HL-60/S4 treated with phorbol 12-myristate 13-acetate at 8.2 ng/mL for 4 days and 3 days (cell line): ENCODE results near the gene CRHR1.

ENCODE experiments used
- in situ Hi-C: fragments of 300-500 bp; cut with MboI; formaldehyde crosslinking; loops from 2 replicates; pipeline ENCODE4 v1.15.0; 2022; ENCODE audit warnings: low sequenced_read_pairs

Gene CRHR1

DNA sequence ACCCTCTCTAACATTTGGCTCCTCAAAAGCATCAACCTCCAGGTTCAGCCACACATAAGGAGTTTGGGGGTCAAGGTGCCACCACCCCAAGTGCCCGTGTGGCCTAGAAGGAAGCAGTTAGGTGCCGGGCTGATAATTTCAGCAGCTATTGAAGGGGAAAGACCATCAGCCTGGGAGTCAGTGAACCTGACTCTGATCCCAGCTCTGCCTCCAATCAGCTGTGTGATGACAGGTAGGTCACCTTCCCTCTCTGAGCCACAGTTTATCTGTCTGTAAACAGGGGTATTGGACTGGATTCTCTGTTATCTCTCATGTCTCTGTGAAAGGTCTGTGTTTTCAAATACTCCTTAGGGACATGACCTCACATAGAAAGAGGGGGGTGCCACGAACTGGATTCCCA is 3.9 kb downstream of the CRHR1 start:
- in situ Hi-C loops, result no loop called here

DNA sequence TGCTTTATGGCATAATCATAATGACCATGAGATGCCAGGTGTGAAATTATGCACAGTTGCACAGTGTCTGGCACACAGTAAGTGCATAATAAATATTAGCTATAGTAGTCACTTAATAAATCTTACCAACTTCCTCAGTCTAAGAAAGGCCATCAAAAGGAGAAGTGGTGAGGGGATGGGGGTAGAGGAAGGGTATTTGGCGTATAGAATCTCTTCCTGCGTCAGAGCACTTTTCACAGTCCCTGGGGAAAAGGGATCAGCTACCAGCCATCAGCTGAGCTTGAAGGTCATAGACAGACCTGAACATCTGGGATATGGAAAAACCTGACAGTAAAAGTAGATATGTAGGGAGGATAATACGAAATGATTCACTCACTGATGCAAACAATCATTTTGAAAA is 5.8 kb downstream of the CRHR1 start:
- in situ Hi-C loops, result no loop called here

GRCh38 chr17:45790296-45790922 is 6.3 kb downstream of the CRHR1 start:
- in situ Hi-C loops, result no loop called here

GRCh38 chr17:45791041-45791582 is 7.0 kb downstream of the CRHR1 start:
- in situ Hi-C loops, result no loop called here

DNA sequence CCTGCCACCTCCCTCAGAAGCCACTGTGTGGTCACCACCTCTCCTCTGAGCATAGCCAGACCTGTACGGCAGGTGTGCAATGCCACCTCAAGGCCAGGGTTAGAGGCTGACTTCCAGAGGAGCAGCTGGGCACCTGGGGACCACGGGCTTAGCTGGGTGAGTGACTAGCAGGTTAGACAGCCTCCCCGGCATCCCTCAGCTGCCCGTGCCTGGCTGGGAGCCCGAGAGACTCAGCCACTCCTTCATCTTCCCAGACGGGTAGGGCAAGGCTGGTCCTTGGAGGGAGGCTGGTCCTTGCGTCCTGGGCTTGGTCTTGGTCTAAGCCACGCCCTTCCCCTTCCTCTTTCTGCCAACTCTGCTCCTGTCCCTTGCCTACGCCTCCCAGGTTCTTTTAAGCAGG is 7.8 kb downstream of the CRHR1 start:
- in situ Hi-C loops, result no loop called here

- in situ Hi-C loops, result no loop called here
These were observed 8.3 kb downstream of the CRHR1 start for GRCh38 chr17:45792437-45792836.

GRCh38 chr17:45792995-45793755 is 9.1 kb downstream of the CRHR1 start:
- in situ Hi-C loops, result no loop called here

DNA sequence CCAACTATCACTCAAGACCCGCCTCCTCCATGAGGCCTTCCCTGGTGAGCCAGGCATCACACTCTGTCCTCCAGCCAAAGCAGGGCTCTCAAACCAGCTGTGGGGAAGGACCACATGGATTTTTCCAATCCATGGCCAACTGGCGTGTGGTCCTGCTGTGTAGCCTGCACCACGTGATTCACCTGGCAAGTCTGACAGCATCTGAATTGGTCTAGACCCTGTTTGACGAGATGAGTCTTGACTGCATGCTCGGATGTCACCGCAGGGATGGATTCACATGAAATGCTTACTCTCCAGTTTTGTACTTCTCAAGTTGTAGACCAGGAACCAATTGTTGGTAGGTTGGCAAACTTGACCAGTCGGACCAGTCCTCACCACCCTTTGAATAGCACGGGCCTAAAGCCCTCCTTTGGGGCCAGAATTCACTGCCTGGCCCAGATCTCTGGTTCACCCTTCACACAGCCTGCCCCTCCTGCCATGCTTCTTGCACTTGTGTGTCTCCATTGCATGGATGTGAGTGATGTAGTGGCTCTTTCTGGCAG is 9.9 kb downstream of the CRHR1 start:
- in situ Hi-C loops, result no loop called here

DNA sequence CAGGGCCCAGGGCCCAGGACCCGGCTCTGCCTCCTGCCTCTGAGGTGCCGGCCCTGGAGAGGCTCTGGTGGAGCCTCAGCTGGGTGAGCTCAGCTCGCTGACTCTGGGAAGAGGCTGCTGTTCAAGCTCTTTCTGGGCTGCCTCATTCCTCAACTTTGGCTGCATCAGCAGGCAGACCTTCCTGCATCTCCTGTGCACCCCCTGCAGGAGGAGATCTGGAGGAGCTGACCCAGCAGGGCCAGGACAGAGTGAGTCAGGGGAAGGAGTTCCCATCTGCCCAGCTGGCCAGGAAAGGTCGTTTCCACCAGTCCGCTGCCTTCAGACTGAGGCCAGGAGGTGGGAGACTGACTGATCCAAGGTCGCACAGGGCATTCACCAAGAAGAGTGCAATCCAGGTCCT is 10.7 kb downstream of the CRHR1 start:
- in situ Hi-C loops, result no loop called here

DNA sequence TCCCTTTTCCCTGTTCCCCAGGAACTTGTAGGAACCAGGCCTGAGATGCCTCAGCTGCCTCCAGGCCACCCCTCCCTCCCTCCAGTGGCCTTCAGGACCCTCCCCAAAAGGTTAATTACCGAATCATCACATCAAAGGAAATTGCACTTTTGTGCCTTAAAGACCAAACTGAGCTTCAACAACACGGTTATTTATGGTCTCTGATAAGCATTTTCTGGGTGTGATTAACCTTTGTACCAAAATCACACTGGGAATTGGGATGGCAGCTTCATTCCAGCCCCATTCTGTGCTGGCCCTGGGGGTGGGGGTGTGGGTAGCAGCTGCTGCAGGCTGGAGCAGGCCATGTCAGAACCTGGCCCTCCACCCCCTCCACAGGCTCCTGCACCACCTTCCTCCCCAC is 16.7 kb downstream of the CRHR1 start:
- in situ Hi-C loops, result no loop called here

- in situ Hi-C loops, result no loop called here
These were observed 17.3 kb downstream of the CRHR1 start for GRCh38 chr17:45801421-45801820.

DNA sequence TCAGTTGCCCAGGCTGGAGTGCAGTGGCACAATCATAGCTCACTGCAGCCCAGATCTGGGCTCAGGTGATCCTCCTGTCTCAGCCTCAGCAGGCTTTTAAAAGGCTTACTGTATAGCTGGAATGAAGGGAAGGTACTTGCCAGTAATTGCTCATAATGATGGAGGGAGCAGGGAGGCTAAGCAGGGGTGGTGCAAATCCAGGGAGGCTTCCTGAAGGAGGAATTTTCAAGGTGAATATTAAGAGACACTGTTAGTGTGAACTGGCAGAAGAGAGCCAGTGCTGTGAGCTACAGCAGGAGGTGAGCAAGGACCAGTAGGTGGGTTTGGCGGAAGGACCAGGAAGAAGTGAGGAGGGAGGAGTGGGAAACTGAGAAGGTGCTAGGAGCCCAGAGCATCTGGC is 24.7 kb downstream of the CRHR1 start:
- in situ Hi-C loops, result no loop called here

DNA sequence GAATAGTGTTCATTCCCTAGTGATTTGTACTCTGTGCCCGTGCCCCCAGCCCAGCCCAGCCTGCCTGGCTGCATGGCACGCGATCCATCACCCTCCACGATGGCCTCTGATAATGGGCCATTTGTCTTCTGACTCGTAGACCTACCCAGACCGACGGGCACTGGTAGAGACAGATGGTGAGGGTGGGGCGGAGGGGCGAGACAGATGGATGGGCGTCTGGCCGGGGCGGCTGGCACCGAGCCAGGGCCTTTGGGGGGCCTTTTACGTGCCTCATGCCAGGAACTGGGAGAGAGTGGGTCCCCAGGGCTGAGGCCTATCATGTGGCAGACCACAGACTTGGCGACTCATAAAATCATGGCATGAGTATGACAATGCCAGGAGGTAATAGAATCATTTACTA is 25.4 kb downstream of the CRHR1 start:
- in situ Hi-C loops, result no loop called here

DNA sequence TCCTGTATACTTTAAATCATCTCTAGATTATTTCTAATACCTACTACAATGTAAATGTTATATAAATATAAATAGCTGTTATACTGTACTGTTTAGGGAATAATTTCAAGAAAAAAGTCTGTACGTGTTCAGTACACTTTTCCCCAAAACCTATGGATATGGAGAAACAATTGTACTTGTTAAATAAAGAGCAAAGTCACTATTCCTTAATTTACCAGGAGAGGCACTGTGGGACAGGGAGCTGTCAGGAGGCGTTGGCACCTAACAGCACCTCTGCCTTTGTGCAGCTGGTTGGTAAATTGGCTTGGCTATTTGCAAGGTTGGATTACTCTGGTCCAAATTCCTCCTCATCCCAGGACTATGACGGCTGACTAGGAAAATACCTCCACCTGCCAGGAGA is 28.0 kb downstream of the CRHR1 start:
- in situ Hi-C loops, result no loop called here

DNA sequence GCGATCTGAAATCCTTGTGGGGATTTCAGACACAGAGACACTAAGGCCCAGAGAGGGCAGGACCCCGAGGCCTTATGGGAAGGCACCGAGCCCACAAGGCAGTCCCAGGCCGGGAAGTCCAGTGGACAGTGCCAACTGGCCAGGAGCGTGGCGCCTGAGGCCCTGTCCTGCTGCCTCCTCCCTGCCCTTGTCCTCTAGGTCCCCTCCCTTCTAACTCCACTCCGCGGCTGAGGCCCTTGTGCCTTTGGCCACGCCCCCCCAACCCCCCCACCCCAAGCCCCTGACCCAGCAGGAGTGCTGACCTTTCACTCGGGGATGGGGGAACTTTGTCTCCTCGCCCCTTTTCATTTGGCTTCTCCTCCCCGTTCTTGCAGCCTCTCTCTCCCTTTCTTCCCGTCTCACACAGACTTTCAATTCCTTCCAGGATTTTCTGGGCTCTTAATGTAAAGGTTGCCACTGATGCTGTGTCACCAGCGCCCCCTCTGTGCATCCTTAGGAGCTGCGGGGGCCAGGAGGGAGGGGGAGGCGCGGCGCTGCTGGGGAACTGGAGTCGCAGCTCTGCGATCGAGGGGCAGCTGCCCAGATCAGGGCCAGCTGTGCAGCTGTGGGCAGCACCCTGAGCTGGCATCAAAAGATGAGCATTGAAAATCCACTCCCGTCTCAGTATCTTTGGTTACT is 29.1 kb downstream of the CRHR1 start:
- in situ Hi-C loops, result no loop called here

DNA sequence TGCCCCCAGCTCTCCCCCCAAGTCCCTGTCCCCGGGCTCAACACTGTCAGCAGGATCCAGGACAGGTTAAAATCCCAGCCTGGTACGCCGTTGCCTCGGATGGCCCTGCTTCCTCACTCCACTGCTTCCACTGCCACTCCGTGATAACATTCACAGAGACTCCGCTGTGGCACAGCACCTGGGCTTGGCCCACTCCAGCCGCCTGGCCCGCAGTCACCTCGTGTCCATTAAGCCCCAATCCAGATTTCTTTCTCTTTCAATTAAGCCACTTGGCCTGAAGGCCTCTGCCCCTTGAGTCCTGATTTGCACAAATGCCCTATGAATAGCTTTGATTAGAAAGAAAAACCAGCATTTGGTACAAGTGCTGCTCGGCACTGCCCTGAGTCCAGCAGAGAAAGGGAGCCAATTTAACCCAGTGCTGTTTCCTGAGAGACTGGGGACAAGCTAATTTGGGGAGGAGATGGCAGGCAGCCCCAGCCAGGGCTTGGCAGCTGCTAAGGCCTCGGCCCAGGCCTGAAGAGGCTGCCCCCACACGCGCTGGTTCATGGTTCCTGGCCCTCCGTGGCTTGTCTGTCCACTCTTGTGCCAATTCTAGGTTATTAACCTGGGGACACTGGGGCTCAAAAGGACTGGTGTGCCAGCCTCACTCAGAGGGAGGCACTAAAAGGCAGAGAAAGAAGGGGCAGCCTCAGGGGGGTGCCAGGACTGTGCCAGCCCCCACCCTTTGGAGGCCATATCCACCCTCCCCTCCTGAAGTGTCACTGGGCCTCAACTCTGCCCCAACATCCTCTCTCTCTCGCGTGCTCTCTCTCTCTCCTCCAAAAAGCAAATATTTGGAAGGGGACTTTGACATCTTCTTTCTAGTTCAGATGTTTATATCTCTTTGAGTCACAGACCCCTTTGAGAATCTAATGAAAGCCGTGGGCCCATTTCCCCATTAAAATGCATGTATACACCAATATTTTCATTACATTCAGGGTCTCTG is 30.8 kb downstream of the CRHR1 start:
- in situ Hi-C loops, result no loop called here

- in situ Hi-C loops, result no loop called here
These were observed 31.6 kb downstream of the CRHR1 start for GRCh38 chr17:45815752-45816151.

- in situ Hi-C loops, result no loop called here
These were observed 33.9 kb downstream of the CRHR1 start for GRCh38 chr17:45818041-45818440.

GRCh38 chr17:45818699-45819098 is 34.6 kb downstream of the CRHR1 start:
- in situ Hi-C loops, result no loop called here

- in situ Hi-C loops, result loop anchor here (10.0 kb wide), 1 partner anchor 175 kb away; no protein-coding TSS in a partner anchor
These were observed 35.5 kb downstream of the CRHR1 start for GRCh38 chr17:45819632-45820031.
